Activated CD8-positive, alpha-beta T cell treated with anti-CD3 and anti-CD28 coated beads for 36 hours (primary cell): Measurements from ENCODE around the gene POP4. TPM values are rescaled to one million over a fixed set of nuclear protein-coding genes. Genes with fewer than 3 reads are reported as not detected.

ENCODE experiments used
- ATAC-seq: fragments of 200-7000 bp; cut with Tn5 transposase; one replicate; pipeline ENCODE4 v1.10.0; 2021; ENCODE audit warnings: mild to moderate bottlenecking, moderate library complexity
- CTCF ChIA-PET: fragments of 350-600 bp; sonication (Branson Sonifier 250); formaldehyde crosslinking; loops from one replicate; lab custom pipeline; 2021; ENCODE audit warnings: antibody characterized with exemption; lab: Charles Lee
- POLR2A ChIA-PET: fragments of 350-600 bp; sonication (Branson Sonifier 250); formaldehyde crosslinking; loops from one replicate; lab custom pipeline; 2021; ENCODE audit warnings: antibody characterized with exemption; lab: Charles Lee
- DNase-seq: peaks from one replicate; pipeline ENCODE4 v3.0.0-alpha.2; 2020
- H3K27ac Mint-ChIP-seq: one replicate; pipeline ENCODE4 v1.8.0; 2021; ENCODE audit warnings: mild to moderate bottlenecking, mixed read lengths
- H3K27me3 Mint-ChIP-seq: one replicate; pipeline ENCODE4 v1.8.0; 2021; ENCODE audit warnings: mixed read lengths
- H3K36me3 Mint-ChIP-seq: one replicate; pipeline ENCODE4 v1.8.0; 2021; ENCODE audit warnings: low read depth, mixed read lengths
- H3K4me1 Mint-ChIP-seq: one replicate; pipeline ENCODE4 v1.8.0; 2021; ENCODE audit warnings: low read depth, mixed read lengths
- H3K4me3 Mint-ChIP-seq: one replicate; pipeline ENCODE4 v1.8.0; 2021; ENCODE audit warnings: mild to moderate bottlenecking, moderate library complexity, mixed read lengths
- H3K9me3 Mint-ChIP-seq: one replicate; pipeline ENCODE4 v1.8.0; 2021; ENCODE audit warnings: mixed read lengths
- CTCF ChIP-seq: fragments of 200-600 bp; IDR thresholded peaks from one replicate; pipeline ENCODE4 v1.8.0; 2022; ENCODE audit warnings: antibody characterized with exemption, mild to moderate bottlenecking
- intact Hi-C: fragments of 100-400 bp; cut with micrococcal nuclease; formaldehyde crosslinking; loops from one replicate; pipeline ENCODE4 v1.10.0; 2022
- total RNA-seq, 2 experiments: library from RNA; stranded (reverse); gene quantifications; one replicate each; pipeline ENCODE4 v1.2.3, GENCODE V29; 2021

The POP4 gene
- total RNA-seq, 2 experiments from 2014 or later = 84.7 to 89.5 TPM

GRCh38 chr19:29576761-29577648 lies 29.1 kb upstream of the POP4 start:
- intact Hi-C loops = no loop called here
- peak; percentile 94 for ATAC-seq
- CTCF ChIA-PET = interaction anchor here (0.9 to 1.4 kb wide), 5 partner anchors 14 to 140 kb away, joined by 3 to 4 read pairs (median 4); partner anchors contain the start of gene POP4
- Mint-ChIP-seq H3K27ac (no peak overlapping the region), H3K4me3 (no peak overlapping the region), H3K36me3 (no peaks in the 10 kb centered on the region), H3K4me1 (peaks cover 25% of the 10 kb centered on the region), H3K27me3 (peaks cover 45% of the 10 kb centered on the region), H3K9me3 (peaks cover 8% of the 10 kb centered on the region)
- POLR2A ChIA-PET = interaction anchor here (1.7 to 1.9 kb wide), 2 partner anchors 10 to 29 kb away, joined by 6 to 7 read pairs; partner anchors contain the start of gene POP4
- TF ChIP-seq CTCF = no peak
- DNase-seq = peak; percentile 69

GRCh38 chr19:29577649-29577963 lies 28.5 kb upstream of the POP4 start:
- Mint-ChIP-seq H3K27me3 (peaks cover 40% of the 10 kb centered on the region), H3K4me3 (no peak overlapping the region), H3K27ac (no peak overlapping the region), H3K9me3 (peaks cover 8% of the 10 kb centered on the region), H3K36me3 (no peaks in the 10 kb centered on the region), H3K4me1 (peaks cover 26% of the 10 kb centered on the region)
- TF ChIP-seq CTCF = no peak
- CTCF ChIA-PET = interaction anchor here (1.0 to 1.4 kb wide), 3 partner anchors 13 to 116 kb away, joined by 3 to 4 read pairs (median 4); no protein-coding TSS in a partner anchor
- POLR2A ChIA-PET = interaction anchor here (1.9 kb wide), 1 partner anchor 10 kb away, joined by 6 read pairs; no protein-coding TSS in a partner anchor
- intact Hi-C loops = no loop called here
- no peak for DNase-seq
- ATAC-seq = no peak

- no peak overlapping the region for H3K4me3 Mint-ChIP-seq
- peaks cover 35% of the 10 kb centered on the region for H3K27me3 Mint-ChIP-seq
- ChIA-PET POLR2A (no interaction called here), CTCF (no interaction called here)
- no peak for ATAC-seq
- peaks cover 8% of the 10 kb centered on the region for H3K9me3 Mint-ChIP-seq
- intact Hi-C loops = no loop called here
- no peak for DNase-seq
- H3K36me3 Mint-ChIP-seq = no peaks in the 10 kb centered on the region
- no peak overlapping the region for H3K27ac Mint-ChIP-seq
- peaks cover 31% of the 10 kb centered on the region for H3K4me1 Mint-ChIP-seq
- TF ChIP-seq CTCF = no peak
These were observed 27.7 kb upstream of the POP4 start for GRCh38 chr19:29578349-29578748.

GRCh38 chr19:29579308-29579910 lies 26.7 kb upstream of the POP4 start:
- Mint-ChIP-seq H3K36me3 (no peaks in the 10 kb centered on the region), H3K4me3 (no peak overlapping the region), H3K27ac (no peak overlapping the region), H3K4me1 (peaks cover 39% of the 10 kb centered on the region), H3K9me3 (peaks cover 8% of the 10 kb centered on the region), H3K27me3 (peaks cover 29% of the 10 kb centered on the region)
- no peak for DNase-seq
- ATAC-seq = no peak
- intact Hi-C loops = no loop called here
- ChIA-PET CTCF (no interaction called here), POLR2A (interaction anchor here (0.6 kb wide), 1 partner anchor 693 kb away, joined by 4 read pairs; no protein-coding TSS in a partner anchor)
- no peak for TF ChIP-seq CTCF

- POLR2A ChIA-PET = no interaction called here
- intact Hi-C loops = no loop called here
- TF ChIP-seq CTCF = no peak
- DNase-seq (no peak), ATAC-seq (no peak)
- Mint-ChIP-seq H3K4me1 (peaks cover 28% of the 10 kb centered on the region), H3K36me3 (no peaks in the 10 kb centered on the region), H3K27ac (no peak overlapping the region), H3K27me3 (peaks cover 16% of the 10 kb centered on the region), H3K9me3 (peaks cover 8% of the 10 kb centered on the region), H3K4me3 (no peak overlapping the region)
- CTCF ChIA-PET = no interaction called here
These were observed 24.7 kb upstream of the POP4 start for GRCh38 chr19:29581398-29581797.
